MV-4-11 (cell line): ENCODE measurements around the gene TMEM134.

ENCODE experiments used
- DNase-seq: peaks from one replicate; lab custom pipeline; 2025; lab: John Stamatoyannopoulos, UW

Gene TMEM134

GRCh38 chr11:67500831-67501715, 32.0 kb upstream of the TMEM134 start:
- DNase-seq, result peak; percentile 70

GRCh38 chr11:67500484-67500821, 31.4 kb upstream of the TMEM134 start:
- no peak for DNase-seq

DNA sequence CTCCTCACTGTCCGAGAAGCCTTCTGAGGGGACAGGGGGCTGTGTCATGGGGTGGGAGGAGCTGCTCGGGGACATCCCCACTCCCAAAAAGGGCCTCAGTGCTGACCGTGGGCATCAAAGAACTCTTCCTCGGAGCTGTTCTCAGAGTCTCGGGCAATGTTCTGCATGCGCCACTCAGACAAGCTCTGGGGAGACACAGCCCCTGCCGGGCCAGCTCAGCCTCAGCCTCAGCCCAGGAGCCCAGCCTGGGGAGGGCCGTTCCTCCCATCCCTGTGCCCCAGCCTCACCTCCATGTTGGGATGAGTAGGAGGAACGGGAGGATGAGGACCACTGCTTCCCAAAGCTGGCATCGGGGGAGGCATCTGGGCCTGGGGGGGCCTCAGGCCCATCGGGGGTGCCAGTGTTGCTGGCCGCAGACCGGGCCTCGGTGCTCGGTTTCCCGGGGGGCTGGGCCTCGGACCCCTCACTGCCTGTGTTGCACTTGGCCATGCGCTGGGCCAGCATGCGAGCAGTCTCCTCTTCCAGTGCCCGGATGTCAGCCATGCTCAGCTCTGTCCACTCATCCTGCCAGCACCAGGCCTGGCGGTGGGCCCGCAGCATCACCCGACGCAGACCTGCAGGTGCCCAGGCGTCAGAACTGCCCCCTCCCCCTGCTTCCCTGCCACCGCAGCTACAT, 30.9 kb upstream of the TMEM134 start:
- DNase-seq, result no peak

DNA sequence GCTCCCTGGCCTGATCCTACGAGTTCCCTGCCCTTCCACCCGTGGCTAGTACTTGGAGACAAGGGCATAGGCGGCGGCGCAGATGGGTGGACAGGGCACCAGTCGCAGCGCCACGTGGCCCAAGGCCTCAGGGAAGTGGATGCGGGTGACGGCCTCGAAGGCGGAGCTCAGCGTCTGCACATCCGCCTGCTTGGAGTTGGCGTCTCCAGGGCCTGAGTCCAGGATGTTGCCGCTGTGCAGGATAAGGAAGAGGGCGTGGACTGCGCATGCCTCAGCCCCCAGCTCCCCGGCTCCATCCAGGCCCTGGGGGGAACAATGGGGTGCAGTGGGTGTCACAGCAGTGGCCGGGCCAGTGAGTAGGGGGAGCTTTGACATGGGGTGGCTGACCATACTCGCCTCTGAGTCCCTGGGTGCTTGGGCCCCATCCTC, 29.5 kb upstream of the TMEM134 start:
- no peak for DNase-seq

DNA sequence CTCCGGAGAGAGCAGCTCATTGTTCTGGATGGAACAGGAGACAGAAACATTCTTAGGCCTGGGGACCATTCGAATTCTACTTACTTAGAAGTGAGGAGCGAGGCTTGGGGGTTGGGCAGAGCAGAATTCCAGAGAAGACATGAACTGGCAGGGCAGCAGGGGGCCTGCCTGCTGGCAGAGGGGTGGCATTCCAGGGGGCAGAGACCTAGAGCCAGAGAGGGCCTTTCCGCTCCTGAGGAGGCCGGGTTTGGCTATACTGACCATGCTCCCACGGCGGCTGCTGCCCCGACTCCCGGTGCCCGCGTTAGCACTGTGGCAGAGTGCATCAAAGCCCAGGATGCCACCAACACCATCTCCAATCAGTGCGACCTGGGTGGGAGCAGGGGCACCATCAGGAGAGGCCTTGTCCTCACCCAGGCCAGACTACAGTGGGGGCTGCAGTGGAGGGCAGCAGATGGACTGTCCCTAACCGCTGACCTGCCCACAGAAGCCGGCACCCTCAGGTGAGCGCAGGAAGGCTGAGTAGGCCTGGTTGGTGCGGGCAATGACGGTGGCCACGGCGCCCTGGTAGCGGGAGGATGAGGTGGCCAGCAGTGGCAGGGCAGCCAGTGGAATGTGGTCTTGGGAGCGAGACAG, 28.7 kb upstream of the TMEM134 start:
- DNase-seq, result no peak

DNA sequence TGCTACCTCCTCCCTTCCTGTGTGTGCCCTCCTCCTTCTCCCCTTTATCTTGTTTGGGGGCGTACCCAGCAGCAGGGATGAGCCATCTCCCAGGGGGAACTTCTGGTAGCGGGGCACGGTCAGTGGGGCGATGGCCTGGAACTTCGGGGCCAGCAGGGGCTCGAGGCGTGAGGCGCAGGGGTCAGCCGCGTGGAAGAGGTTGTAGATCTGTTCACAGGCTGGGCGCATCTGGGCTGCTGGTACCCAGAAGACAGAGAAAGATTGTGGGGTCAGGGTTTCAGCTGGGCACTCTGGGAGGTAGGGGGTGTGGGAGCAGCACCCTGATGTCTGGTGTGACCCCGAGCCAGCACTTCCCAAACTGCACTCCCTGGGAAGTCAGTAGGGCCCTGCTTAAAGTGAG, 27.1 kb upstream of the TMEM134 start:
- DNase-seq, result no peak

DNA sequence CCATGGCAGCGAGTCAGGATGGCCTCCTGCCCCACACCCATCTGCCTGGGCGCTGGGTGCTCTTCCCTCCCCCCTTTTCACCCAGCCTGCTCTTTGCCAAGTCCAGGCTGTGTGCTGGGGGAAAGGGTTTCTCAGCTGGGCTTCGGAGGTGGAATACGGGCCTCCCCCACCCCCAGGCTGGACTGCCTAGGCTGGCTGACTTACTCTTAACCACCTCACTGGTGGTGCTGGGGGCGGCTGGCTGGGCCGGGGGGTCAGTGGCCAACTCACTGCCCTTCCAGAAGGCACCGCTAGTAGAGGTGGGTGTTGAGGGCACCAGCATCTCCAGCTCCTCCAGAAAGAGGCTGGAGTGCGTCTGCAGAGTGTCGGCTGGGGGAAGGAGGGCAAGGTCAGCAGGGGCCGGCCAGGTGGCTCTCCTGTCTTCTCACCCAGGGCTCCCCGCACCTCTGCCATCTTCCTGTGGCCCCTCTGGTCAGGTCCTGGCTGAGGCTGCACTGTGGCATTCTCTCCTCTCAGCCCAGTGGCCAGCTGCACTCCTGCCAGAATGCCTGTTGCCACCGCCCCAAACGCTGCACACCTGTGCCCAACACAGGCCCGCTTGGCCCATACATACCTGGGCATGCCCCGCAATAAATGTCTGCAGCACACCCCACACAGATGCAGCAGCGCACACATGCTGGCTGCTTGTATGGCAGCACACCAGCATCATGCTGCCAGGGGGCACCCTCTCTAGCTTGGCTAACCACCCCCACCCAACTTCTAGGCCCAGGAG, 26.4 kb upstream of the TMEM134 start:
- DNase-seq, result no peak

DNA sequence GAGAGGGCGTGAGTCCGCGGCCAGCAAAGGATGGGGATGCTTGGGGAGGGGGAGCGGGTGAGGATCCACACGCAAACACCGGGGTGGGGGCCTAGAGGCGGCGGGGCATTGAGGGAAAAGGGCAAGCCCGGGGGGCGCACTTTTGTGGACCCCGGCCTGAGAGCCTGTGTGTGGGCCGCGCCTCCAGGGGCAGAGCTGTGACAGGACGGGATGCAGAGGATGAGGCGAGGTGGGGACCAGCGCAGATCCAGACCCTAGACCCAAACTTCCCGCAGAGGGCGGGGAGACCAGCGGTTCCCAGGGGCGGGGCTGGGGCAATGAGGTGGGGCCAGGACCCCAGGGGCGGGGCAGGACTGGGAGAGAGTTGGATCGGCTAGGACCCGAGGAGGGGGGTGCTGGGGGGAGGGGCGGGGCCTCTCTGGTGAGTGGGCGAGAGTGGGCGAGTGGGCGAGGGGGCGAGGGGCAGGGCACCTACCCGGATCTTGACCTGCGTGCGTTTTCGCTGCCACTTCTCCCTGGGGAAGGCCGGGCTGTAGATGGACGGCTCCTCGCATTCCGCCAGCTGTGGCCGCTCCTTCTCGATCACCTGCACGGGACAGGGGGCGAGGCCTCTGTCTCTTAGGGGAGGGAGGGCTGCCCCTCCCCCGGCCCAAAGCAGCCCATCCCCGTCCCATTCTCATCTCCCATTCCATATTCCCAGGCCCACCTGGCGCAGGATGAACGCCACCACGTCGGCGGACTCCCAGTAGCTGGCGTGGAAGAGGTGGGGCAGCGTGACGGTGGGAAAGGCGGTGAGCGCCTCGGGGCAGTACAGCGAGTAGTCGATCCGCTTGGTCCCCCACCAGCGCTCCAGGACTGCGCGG, 25.6 kb upstream of the TMEM134 start:
- no peak for DNase-seq

- DNase-seq, result no peak
These were observed 24.7 kb upstream of the TMEM134 start for GRCh38 chr11:67493548-67494370.

GRCh38 chr11:67492801-67493547, 23.9 kb upstream of the TMEM134 start:
- DNase-seq, result no peak

GRCh38 chr11:67492069-67492727, 23.1 kb upstream of the TMEM134 start:
- no peak for DNase-seq

GRCh38 chr11:67491276-67492068, 22.4 kb upstream of the TMEM134 start:
- no peak for DNase-seq

GRCh38 chr11:67490727-67491065, 21.6 kb upstream of the TMEM134 start:
- DNase-seq, result no peak

GRCh38 chr11:67489885-67490726, 21.1 kb upstream of the TMEM134 start:
- DNase-seq, result no peak

GRCh38 chr11:67489203-67489884, 20.3 kb upstream of the TMEM134 start:
- no peak for DNase-seq

GRCh38 chr11:67486481-67487195, 17.6 kb upstream of the TMEM134 start:
- DNase-seq, result no peak
